CD1c-positive myeloid dendritic cell (primary cell): ENCODE measurements around the gene CMAS.
A peak's percentile ranks its signal among the peaks of the same experiment; 100 is the strongest.
"Not testable (repeated sequence)": the region's sequence is repeated elsewhere in the genome, so short reads cannot be mapped to it uniquely, and the experiment has no call there.

Experiments used
- DNase-seq: peaks from one replicate; pipeline ENCODE4 v3.0.0-alpha.2; 2016; ENCODE audit errors: extremely low spot score

CMAS gene

GRCh38 chr12:22047494-22047893 is 1.5 kb downstream of the CMAS start:
- no peak for DNase-seq

DNA sequence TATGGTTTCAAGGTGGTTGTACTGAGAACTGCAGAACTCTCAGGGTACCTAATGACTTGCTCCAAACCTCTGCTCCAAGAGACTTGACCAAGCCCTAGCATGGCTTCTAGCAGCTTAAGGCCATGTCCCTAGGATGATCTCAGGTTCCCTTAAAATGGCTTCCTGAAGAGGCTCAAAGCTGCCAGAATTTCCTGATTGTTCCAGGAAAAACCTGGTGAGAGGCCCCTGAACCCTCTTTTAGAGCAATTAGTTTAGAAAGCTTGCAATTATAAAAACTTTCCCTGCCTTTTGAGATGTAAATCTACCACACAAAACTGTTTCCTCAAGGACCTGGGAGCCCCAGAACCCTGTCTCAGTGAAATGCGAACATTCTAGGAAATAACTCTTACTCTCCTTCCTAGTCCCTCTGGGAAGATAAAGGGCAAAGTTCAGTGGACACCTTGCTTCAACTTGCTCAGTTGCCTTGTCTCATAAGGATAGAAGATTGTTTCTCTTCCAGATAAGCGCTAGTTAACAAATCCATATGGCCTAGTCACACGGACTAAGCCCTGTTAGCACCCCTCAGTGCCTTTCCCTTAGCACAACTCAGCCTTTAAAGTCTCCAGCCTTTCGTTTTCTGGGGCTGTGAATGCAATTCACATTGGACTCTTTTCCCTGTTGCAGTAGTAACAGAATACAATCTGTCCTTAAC is 2.5 kb downstream of the CMAS start:
- no peak for DNase-seq

- no peak for DNase-seq
Observed at GRCh38 chr12:22050078-22050477, 4.1 kb downstream of the CMAS start.

- no peak for DNase-seq
Observed at GRCh38 chr12:22051114-22051698, 5.2 kb downstream of the CMAS start.

DNA sequence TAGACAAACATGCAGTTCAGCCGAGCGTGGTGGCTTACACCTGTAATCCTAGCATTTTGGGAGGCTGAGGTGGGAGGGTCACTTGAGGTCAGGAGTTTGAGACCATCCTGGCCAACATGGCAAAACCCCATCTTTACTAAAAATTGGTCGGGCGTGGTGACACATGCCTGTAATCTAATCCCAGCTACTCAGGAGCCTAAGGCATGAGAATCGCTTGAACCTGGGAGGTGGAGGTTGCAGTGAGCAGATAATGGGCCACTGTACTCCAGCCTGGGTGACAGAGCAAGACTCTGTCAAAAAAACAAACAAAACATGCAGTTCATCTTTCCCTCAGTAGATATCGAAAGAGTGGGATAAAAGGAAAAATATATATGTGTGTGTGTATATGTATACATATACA is 7.0 kb downstream of the CMAS start:
- DNase-seq: not testable (repeated sequence)

- DNase-seq: no peak
Observed at GRCh38 chr12:22054155-22054554, 8.1 kb downstream of the CMAS start.

GRCh38 chr12:22056607-22057006 is 10.6 kb downstream of the CMAS start:
- no peak for DNase-seq

DNA sequence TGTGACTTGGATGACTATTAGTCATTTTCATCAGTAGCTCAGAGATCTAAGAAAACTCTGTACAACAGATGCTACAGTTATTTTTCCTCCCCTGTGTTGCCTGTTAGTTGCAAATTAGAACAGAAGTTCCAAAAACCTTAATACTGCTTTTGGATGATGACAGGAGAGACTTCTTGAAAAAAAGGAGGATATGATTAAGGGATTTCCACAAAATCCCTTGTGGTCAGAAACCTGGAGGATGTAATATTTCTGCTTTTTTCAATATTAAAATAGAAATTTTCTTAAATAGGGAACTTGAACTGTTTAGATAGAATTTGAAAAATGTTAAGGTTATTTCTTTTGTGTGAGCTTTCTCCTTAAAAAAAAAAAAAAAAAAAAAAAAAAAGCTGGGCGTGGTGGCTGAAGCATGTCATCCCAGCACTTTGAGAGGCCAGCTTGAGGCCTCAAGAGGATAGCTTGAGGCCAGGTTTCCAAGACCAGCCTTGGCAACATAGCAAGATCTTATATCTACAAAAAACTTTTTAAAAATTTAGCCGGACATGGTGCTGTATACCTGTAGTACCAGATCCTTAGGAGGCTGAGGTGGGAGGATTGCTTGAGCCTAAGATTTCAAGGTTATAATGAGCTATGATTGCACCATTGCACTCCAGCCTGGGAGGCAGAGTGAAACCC is 14.1 kb downstream of the CMAS start:
- DNase-seq: peak; percentile 69

DNA sequence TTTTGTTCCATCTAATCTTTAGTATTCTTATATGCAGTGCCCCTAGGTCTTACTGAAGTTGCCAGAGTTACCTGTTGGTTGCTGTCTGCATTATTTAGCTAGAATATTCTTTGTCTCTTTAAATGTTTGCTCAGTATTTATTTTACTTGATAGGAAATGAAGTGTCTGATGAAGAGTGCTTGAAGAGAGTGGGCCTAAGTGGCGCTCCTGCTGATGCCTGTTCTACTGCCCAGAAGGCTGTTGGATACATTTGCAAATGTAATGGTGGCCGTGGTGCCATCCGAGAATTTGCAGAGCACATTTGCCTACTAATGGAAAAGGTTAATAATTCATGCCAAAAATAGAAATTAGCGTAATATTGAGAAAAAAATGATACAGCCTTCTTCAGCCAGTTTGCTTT is 18.9 kb downstream of the CMAS start:
- no peak for DNase-seq

DNA sequence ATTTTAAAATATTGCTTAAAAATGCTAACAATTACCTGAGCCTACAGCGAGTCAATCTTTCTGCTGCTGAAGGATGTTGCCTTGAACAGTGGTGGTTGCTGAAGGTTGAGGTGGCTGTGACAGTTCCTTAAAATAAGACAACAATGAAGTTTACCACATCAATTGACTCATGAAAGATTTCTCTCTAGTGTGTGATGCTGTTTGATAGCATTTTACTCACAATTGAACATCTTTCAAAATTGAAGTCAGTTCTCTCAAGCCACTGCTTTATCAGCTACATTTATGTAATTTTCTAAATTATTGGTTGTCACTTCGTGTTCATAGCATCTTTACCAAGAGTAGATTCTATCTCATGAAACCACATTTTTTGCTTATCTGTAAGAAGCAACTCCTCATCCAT is 20.3 kb downstream of the CMAS start:
- DNase-seq: no peak

GRCh38 chr12:22069851-22070250 is 23.8 kb downstream of the CMAS start:
- no peak for DNase-seq

- no peak for DNase-seq
Observed at GRCh38 chr12:22082190-22082701, 36.2 kb downstream of the CMAS start.

GRCh38 chr12:22083167-22083566 is 37.1 kb downstream of the CMAS start:
- DNase-seq: peak; percentile 48

GRCh38 chr12:22084852-22085251 is 38.8 kb downstream of the CMAS start:
- no peak for DNase-seq

DNA sequence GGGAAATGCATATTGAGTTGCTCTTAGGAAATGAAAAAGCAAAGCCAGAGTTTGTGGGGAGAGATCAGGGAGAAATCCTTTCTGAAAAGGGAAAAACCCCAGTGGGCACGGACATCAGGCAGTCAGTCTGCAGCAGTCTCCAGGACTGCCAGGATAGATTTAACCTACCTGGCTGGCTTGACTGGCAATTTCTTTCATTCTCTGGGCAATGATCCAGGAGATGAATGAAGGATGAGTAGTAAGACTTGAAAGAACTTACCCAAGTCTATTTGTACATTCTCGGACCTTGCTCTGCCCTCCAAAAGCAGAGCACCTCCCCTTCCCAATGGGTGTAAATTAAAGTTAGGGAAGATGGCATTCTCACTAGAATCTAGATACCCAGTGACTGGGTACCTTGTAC is 42.9 kb downstream of the CMAS start:
- DNase-seq: no peak

DNA sequence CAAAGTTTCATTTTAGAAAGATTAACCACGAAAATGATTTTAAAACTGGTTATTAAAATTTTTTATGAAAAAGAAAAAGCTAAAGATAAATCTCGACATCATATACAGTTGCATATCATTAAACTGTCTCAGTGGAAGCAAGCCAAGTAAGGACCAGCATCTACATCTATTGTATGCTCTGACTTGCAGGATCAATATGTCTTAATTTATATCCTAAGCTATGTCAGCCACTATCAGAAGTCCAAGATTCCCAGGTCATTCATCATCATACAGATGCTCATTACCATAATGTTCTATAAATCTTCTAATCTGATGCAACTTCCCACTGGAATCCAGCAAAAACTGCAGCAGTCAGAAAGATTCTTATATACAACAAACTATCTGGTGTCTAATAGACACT is 43.5 kb downstream of the CMAS start:
- no peak for DNase-seq

DNA sequence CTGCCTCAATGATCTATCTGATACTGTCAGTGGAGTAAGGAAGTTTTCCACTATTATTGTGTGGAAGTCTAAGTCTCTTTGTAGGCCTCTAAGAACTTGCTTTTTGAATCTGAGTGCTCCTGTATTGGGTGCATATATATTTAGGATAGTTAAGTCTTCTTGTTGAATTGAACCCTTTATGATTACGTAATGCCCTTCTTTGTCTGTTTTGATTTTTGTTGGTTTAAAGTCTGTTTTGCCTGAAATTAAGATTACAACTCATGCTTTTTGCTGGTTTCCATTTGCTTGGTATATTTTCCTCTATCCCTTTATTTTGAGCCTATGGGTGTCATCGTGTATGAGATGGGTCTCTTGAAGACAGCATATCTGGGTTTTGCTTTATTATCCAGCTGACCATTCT is 53.0 kb downstream of the CMAS start:
- not testable (repeated sequence) for DNase-seq

DNA sequence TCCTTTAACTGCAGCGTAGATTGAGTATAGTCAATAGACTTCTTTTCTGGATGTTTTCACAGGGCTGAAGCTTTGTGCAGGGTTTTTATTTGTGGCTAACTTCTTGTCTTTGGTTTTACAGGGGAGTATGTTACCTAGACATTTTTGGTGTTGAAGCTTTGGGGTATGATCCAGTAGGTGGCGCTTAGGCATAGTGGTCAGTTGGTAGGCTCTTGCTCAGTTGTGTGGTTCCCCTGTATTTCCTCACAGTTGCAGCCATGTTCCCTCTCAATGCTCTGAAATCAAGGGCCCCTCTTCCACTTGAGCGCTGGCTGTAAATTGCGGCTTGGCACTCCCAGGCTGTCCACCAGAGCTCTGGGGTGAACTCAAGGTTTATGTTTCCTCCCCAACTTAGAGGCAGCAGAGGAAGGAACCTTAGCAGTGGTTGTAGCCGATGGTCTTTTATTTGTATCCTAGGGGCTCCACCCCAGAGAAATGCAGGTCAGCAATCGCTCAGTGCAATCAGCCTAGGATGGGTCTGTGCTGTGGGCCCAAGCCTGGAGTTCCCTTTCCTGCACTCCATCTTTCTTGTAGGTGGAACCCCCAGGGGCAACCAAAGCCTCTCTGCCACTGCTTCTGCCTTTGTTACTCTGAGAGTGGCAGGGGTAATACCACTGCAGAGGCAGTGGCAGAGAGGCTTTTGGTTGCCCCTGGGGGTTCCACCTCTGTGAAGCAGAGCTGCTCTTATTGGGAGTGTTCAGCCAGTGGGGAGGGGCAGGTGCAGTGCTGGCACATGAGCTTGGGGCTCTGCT is 55.1 kb downstream of the CMAS start:
- peak; percentile 70 for DNase-seq

DNA sequence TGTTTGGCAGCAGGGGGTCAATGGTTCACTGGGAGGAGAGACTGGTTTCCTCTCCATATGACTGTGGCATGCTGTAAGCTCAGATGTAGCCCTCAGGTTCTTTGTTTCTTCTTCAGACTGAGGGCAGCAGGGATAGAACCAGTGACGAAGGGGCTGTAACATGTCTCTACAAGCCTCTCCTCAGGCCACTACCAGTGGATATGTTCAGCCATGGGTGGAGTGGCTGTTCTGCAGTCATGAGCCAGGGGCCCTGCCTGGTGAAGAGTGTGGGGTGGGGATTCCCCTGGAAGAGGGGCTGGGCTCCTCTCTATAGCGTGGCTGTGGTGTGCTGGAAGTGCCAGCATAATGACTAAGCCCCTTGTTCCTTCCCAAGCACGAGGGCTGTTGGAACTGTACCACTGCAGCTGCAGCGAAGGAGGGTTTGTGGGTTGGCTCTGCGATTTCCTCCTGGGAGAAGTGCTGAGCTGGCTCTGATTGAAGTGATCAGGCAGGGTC is 55.8 kb downstream of the CMAS start:
- peak; percentile 38 for DNase-seq

DNA sequence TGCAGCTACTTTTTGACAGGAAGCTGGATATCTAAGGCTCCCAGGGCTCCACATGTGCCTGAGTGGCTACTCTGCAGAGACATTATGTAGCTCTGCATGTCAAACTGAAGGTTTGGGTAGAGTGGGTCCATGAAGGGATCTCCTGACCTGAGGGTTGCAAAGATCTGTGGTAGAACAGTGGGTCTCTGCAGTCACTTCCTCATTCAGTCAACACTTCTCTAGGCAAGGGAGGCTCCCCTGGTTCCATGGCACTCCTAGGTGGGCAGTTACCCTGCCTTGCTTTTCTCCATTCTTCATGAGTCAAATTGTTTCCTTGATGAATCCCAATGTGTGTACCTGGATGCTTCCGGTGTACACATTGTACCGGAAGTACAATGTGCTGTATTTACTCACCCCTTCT is 57.4 kb downstream of the CMAS start:
- no peak for DNase-seq

DNA sequence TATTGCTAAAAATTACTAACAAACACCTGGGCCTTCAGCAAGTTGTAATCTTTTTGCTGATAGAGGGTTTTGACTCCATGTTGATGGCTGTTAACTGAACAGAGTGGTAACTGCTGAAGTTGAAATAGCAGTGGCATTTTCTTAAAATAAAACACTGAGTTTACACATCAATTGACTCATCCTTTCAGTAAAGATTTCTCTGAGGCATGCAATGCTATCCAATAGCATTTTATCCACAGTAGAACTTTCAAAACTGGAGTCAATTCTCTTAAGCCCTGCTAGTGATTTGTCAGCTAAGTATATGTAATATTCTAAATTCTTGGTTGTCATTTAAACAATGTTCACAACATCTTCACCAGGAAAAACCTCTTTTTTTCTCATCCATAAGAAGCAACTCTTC is 59.5 kb downstream of the CMAS start:
- no peak for DNase-seq

- DNase-seq: no peak
Observed at GRCh38 chr12:22110176-22110575, 64.2 kb downstream of the CMAS start.
